GM13977 (cell line): ENCODE measurements around the gene TIGD1.

Experiments
- DNase-seq: peaks from one replicate; pipeline ENCODE4 v3.0.0; 2012; ENCODE audit warnings: low spot score
- in situ Hi-C: fragments of 300-500 bp; cut with MboI; formaldehyde crosslinking; loops from one replicate; pipeline ENCODE4 v1.12.0; 2022; ENCODE audit warnings: low sequenced_read_pairs, low pct_unique_long_range_greater_than_20kb, mixed read lengths, inconsistent platforms; ENCODE audit not compliant: unreplicated experiment
- TF ChIP-seq, protein P1 (sequence below): IDR thresholded peaks from 2 replicates; pipeline ENCODE4 v1.5.1; 2012; ENCODE audit warnings: mild to moderate bottlenecking, control low read depth; ENCODE audit not compliant: insufficient read depth; ENCODE audit errors: extremely low read depth, missing control alignments

The TIGD1 gene

DNA sequence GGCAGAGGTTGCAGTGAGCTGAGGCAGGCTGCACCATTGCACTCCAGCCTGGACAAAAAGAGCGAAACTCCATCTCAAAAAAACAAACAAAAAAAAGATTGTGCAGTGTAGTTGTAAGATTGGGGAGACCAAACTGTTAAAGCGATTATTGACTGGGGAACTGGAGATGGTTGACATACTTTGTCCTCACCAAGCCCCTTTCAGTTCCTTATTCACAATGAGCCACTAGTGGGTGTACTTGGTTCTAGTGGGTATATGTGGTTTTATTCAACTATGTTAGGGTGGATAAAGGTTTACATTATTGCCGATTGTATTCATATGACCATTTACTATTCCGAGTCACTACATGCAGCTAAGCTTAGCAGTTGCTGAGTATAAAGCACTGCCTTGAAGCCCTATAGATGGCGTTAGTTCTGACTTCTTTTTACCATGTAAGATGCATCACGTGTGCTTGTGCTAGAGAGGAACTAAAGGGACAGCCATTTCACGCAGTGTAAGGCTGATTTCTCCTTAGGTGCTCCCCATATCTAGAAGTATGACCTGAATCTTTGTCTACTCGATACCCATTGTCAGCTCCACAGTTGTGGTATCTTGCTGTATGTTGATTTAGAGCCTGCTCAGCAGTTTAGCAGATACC is 12.3 kb upstream of the TIGD1 start:
- in situ Hi-C loops: no loop called here
- TF ChIP-seq, protein P1, sequence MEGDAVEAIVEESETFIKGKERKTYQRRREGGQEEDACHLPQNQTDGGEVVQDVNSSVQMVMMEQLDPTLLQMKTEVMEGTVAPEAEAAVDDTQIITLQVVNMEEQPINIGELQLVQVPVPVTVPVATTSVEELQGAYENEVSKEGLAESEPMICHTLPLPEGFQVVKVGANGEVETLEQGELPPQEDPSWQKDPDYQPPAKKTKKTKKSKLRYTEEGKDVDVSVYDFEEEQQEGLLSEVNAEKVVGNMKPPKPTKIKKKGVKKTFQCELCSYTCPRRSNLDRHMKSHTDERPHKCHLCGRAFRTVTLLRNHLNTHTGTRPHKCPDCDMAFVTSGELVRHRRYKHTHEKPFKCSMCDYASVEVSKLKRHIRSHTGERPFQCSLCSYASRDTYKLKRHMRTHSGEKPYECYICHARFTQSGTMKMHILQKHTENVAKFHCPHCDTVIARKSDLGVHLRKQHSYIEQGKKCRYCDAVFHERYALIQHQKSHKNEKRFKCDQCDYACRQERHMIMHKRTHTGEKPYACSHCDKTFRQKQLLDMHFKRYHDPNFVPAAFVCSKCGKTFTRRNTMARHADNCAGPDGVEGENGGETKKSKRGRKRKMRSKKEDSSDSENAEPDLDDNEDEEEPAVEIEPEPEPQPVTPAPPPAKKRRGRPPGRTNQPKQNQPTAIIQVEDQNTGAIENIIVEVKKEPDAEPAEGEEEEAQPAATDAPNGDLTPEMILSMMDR: peak; percentile 0
- DNase-seq: no peak

DNA sequence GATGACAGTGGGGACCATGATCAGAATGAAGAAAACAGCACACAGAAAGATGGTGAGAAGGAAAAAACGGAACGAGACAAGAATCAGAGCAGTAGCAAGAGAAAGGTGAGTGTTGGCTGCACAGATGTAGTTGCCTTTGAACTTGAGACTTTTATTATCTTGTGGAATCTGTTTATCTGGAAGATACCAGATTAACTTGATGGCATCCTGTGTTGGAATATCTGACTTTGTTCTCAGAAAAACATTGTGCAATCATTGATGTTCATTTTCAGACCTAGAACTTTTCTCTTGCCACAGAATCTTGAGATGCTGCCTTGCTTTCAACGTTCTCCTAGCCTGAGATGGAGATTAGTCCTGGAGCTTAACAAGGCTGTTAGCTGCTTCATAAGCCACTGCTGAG is 6.1 kb upstream of the TIGD1 start:
- in situ Hi-C loops: no loop called here
- no peak for DNase-seq
- TF ChIP-seq, protein P1: no peak

DNA sequence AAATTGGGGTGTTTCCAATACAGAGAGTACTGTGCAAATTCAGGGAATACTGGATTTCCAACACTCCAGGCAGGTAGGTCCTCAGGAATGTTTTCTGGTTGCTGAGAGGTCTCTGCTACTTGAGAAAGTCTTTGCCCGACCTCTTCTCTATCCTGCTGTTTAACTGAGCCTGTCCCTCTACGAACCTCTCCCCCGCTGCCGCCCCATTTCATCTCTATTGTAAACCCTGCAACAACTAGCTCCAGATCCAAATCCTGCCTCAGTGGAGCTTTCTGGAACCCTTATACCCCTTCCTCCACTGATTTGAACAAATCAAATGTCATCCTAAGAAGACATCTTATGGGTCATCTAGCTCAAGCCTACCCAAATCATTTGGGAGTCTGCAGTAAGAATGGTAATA is 1.4 kb upstream of the TIGD1 start:
- TF ChIP-seq, protein P1: no peak
- no peak for DNase-seq
- in situ Hi-C loops: no loop called here

DNA sequence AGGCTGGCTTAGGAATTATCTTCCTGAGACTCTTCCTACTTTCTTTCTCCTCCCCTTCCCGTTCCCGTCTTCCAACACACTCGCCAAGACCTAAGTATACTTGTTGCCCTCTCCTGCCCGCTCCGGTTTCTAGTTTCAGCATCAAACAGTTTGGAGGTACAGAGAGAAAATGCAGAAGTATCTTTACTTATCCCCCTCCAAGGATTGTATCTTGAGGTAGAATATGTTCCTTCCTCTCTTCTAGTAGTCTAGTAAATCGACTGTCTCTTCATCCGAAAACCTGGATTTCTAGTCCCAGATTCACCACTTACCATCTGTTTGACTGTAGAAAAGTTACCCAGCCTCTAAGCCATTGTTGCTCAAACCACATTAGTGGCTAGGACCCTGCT is 887 bp upstream of the TIGD1 start:
- in situ Hi-C loops: no loop called here
- TF ChIP-seq, protein P1: no peak
- DNase-seq: no peak

DNA sequence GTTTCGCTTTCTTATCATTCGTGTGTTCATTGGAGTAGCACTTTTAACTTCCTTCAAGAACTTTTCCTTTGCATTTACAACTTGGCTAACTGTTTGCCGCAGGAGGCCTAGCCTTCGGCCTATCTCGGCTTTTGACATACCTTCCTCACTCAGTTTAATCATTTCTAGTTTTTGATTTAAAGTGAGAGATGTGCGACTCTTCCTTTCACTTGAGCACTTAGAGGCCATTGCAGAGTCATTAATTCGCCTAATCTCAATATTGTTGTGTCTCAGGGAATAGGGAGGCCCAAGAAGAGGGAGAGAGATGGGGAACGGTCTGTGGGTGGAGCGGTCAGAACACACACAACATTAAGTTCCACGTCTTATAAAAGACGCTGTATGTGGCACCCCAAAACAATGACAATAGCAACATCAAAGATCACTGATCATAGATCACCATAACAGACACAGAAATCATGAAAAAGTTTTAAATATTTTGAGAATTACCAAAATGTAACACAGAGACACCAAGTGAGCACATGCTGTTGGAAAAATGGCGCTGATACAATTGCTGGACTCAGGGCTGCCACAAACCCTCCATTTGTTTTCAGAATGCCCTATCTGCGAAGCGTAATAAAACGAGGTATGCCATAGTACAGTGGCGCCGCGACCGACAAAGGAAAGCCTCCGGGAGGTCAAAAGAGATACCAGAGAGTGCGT is 553 bp downstream of the TIGD1 start:
- DNase-seq: no peak
- in situ Hi-C loops: no loop called here
- TF ChIP-seq, protein P1: no peak

DNA sequence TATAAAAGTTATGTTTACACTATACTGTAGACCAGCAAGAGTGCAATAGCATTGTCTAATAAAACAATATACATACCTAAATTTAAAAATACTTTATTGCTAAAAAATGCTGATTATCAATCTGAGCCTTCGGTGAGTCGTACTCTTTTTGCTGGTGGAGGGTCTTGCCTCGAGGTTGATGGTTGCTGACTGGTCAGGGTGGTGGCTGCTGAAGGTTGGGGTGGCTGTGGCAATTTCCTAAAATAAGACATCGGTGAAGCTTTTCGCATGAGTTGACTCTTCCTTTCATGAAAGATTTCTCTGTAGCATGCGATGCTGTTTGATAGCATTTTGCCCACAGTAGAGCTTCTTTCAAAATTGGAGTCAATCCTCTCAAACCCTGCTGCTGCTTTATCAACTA is 2.4 kb downstream of the TIGD1 start:
- in situ Hi-C loops: no loop called here
- DNase-seq: no peak
- TF ChIP-seq, protein P1: no peak
